K562 (cell line): ENCODE data around the gene FYTTD1. TPM values are rescaled to one million over a fixed set of nuclear protein-coding genes. Genes with fewer than 3 reads are reported as not detected.
A peak's percentile ranks its signal among the peaks of the same experiment; 100 is the strongest.

Experiments used
- ATAC-seq: fragments of 200-7000 bp; cut with Tn5 transposase; 3 replicates; pipeline ENCODE4 v1.9.1; 2020; ENCODE audit warnings: moderate library complexity
- BruUV-seq: library from RNA; stranded (reverse); fragments of 400-500 nt; replicated peaks from 2 replicates; lab custom pipeline; 2021; lab: Mats Ljungman, UMichigan
- CTCF ChIA-PET: fragments of 300-600 bp; formaldehyde crosslinking; extraction: SDS; loops from one replicate; lab custom pipeline; 2021; ENCODE audit warnings: low intra/inter-chr PET ratio; lab: Yijun Ruan, JAX
- POLR2A ChIA-PET: fragments of 300-600, 350-650 bp; sonication (Branson Sonifier 250); formaldehyde crosslinking; extraction: SDS; loops from one replicate; lab custom pipeline; 2021; ENCODE audit warnings: antibody characterized with exemption, inconsistent platforms; lab: Yijun Ruan, JAX
- DNase-seq, 4 experiments: peaks; one replicate each; pipeline versions ENCODE4 v3.0.0 to v3.0.0-alpha.2; 2011 to 2018; ENCODE audit warnings: low spot score in 3 of 4, mixed read lengths in 3 of 4; ENCODE audit errors: extremely low read depth in 1 of 4
- FAIRE-seq: peaks from 2 replicates; lab custom pipeline; 2011; peaks lifted over from hg19 to GRCh38; lab: Jason Lieb, UNC
- H2AFZ ChIP-seq: 2 replicates; pipeline ENCODE4 v1.6.0; 2011; ENCODE audit warnings: low read depth, low read length, control low read depth, inconsistent platforms
- H3K27ac ChIP-seq: fragments of 200-600 bp; 3 replicates; pipeline ENCODE4 v1.8.0; 2011; ENCODE audit warnings: low read depth, mild to moderate bottlenecking, control low read depth, inconsistent platforms, low read length, moderate library complexity, mixed read lengths; ENCODE audit errors: extremely low read depth
- H3K27me3 ChIP-seq, 2 experiments: fragments of 300-600 bp in 1 of 2; 2 replicates in 1 of 2; 3 replicates in 1 of 2; pipeline versions ENCODE4 v1.6.0 to v1.8.0; 2011; ENCODE audit warnings: inconsistent platforms in 2 of 2, low read length in 2 of 2, mild to moderate bottlenecking in 1 of 2, mixed read lengths in 1 of 2, moderate library complexity in 1 of 2; ENCODE audit not compliant: control insufficient read depth in 2 of 2, insufficient read depth in 2 of 2
- H3K36me3 ChIP-seq: fragments of 300-600 bp; 3 replicates; pipeline ENCODE4 v1.8.0; 2011; ENCODE audit warnings: mild to moderate bottlenecking, low read length, inconsistent platforms; ENCODE audit not compliant: control insufficient read depth, insufficient read depth
- H3K4me1 ChIP-seq, 2 experiments: fragments of 200-600 bp in 1 of 2; replicated peaks in 1 of 2; 2 replicates in 1 of 2; 3 replicates in 1 of 2; pipeline versions ENCODE4 v1.5.1 to v1.8.0; 2011; ENCODE audit warnings: inconsistent platforms in 2 of 2, low read length in 2 of 2, mild to moderate bottlenecking in 1 of 2, mixed read lengths in 1 of 2, moderate library complexity in 1 of 2; ENCODE audit not compliant: control insufficient read depth in 2 of 2, insufficient read depth in 2 of 2
- H3K4me2 ChIP-seq: 2 replicates; pipeline ENCODE4 v1.6.1; 2011; ENCODE audit warnings: low read length, control low read depth, inconsistent platforms, mixed read lengths; ENCODE audit not compliant: insufficient read depth
- H3K4me3 ChIP-seq: fragments of 200-600 bp; sonication (generic), shearing (Covaris generic); 2 replicates; pipeline ENCODE4 v1.5.1; 2016; ENCODE audit warnings: control low read depth, inconsistent platforms
- H3K79me2 ChIP-seq: fragments of 200-600 bp; 3 replicates; pipeline ENCODE4 v1.8.0; 2011; ENCODE audit warnings: low read length, inconsistent platforms; ENCODE audit not compliant: control insufficient read depth, insufficient read depth
- H3K9ac ChIP-seq, 2 experiments: 2 replicates each; pipeline versions ENCODE4 v1.6.0 to v1.6.1; 2011; ENCODE audit warnings: low read depth in 2 of 2, low read length in 2 of 2, control low read depth in 1 of 2, inconsistent platforms in 1 of 2, mild to moderate bottlenecking in 1 of 2, mixed read lengths in 1 of 2; ENCODE audit not compliant: insufficient read depth in 1 of 2
- H3K9me1 ChIP-seq: one replicate; pipeline ENCODE4 v1.6.0; 2011; ENCODE audit warnings: inconsistent platforms, mild to moderate bottlenecking, low read length, moderate library complexity; ENCODE audit not compliant: control insufficient read depth, insufficient read depth
- H3K9me3 ChIP-seq: replicated peaks from 2 replicates; pipeline ENCODE4 v1.5.1; 2011; ENCODE audit warnings: low read depth, low read length, inconsistent platforms; ENCODE audit not compliant: control insufficient read depth, insufficient read depth
- H4K20me1 ChIP-seq: replicated peaks from 2 replicates; pipeline ENCODE4 v1.6.1; 2011; ENCODE audit warnings: low read length, inconsistent platforms, mixed read lengths; ENCODE audit not compliant: control insufficient read depth, insufficient read depth
- CLOCK ChIP-seq: fragments of 250-450 bp; sonication (Bioruptor Pico); IDR thresholded peaks from 2 replicates; pipeline ENCODE4 v1.4.0; 2020; ENCODE audit warnings: mild to moderate bottlenecking, moderate library complexity, borderline replicate concordance
- CSDE1 ChIP-seq, 2 experiments: fragments of 450-650 bp; IDR thresholded peaks; 2 replicates each; pipeline ENCODE4 v1.6.1; 2016; ENCODE audit warnings: mild to moderate bottlenecking in 1 of 2
- E2F8 ChIP-seq: fragments of 450-650 bp; IDR thresholded peaks from 2 replicates; pipeline ENCODE4 v1.7.1; 2018; ENCODE audit warnings: mild to moderate bottlenecking, low read depth; ENCODE audit not compliant: partially characterized antibody
- ELF4 ChIP-seq: fragments of 450-650 bp; formaldehyde crosslinking; IDR thresholded peaks from 2 replicates; pipeline ENCODE4 v1.4.0; 2022; ENCODE audit warnings: missing genetic modification characterization
- ETV6 ChIP-seq, 3 experiments: fragments of 150-350 bp in 1 of 3; sonication (generic) in 1 of 3; formaldehyde crosslinking in 1 of 3; IDR thresholded peaks; 2 replicates each; pipeline versions ENCODE4 v1.6.1 to v1.8.0; 2014 to 2022; ENCODE audit warnings: borderline replicate concordance in 2 of 3, low read depth in 2 of 3, antibody characterized with exemption in 1 of 3, low read length in 1 of 3, mild to moderate bottlenecking in 1 of 3, missing genetic modification reagents in 1 of 3
- FOSL1 ChIP-seq: fragments of 200-800 bp; sonication (Bioruptor generic); conservative IDR thresholded peaks from 2 replicates; pipeline ENCODE4 v1.6.1; 2016; ENCODE audit warnings: missing genetic modification characterization, missing compliant biosample characterization
- HDGF ChIP-seq: fragments of 450-650 bp; IDR thresholded peaks from 2 replicates; pipeline ENCODE4 v1.6.1; 2016
- HNRNPH1 ChIP-seq: fragments of 200-400 bp; formaldehyde crosslinking; optimal IDR thresholded peaks from 2 replicates; pipeline ENCODE3; 2017; ENCODE audit warnings: low read depth, mild to moderate bottlenecking, low read length, moderate library complexity
- L3MBTL2 ChIP-seq: fragments of 450-650 bp; IDR thresholded peaks from 2 replicates; pipeline ENCODE4 v1.6.1; 2016; ENCODE audit warnings: mild to moderate bottlenecking, moderate library complexity
- RBFOX2 ChIP-seq: fragments of 200-400 bp; formaldehyde crosslinking; IDR thresholded peaks from 2 replicates; pipeline ENCODE4 v1.6.1; 2017; ENCODE audit warnings: low read depth, mild to moderate bottlenecking, low read length, moderate library complexity
- RBM34 ChIP-seq: fragments of 200-400 bp; formaldehyde crosslinking; IDR thresholded peaks from 2 replicates; pipeline ENCODE4 v1.6.1; 2018; ENCODE audit warnings: low read length, borderline replicate concordance; ENCODE audit not compliant: insufficient read depth
- SMARCA4 ChIP-seq: fragments of 450-650 bp; IDR thresholded peaks from 2 replicates; pipeline ENCODE4 v1.6.1; 2016
- SP1 ChIP-seq: sonication (generic); formaldehyde crosslinking; IDR thresholded peaks from 2 replicates; pipeline ENCODE4 v1.8.1; 2022; ENCODE audit warnings: mild to moderate bottlenecking, missing genetic modification reagents
- SREBF2 ChIP-seq: sonication (generic); formaldehyde crosslinking; IDR thresholded peaks from 2 replicates; pipeline ENCODE4 v1.4.0; 2020; ENCODE audit warnings: mild to moderate bottlenecking, missing genetic modification reagents
- TBP ChIP-seq: optimal IDR thresholded peaks from 2 replicates; pipeline ENCODE3; 2011; ENCODE audit warnings: low read depth, low read length, improper control_type of control experiment
- TOE1 ChIP-seq, 2 experiments: fragments of 450-650 bp in 1 of 2; sonication (generic) in 1 of 2; formaldehyde crosslinking in 1 of 2; IDR thresholded peaks; 2 replicates each; pipeline versions ENCODE4 v1.7.1 to v1.8.0; 2016 to 2022; ENCODE audit warnings: borderline replicate concordance in 2 of 2, mild to moderate bottlenecking in 2 of 2, antibody characterized with exemption in 1 of 2, inconsistent platforms in 1 of 2, low read depth in 1 of 2, missing genetic modification reagents in 1 of 2, moderate library complexity in 1 of 2
- YBX1 ChIP-seq: fragments of 450-650 bp; IDR thresholded peaks from 2 replicates; pipeline ENCODE4 v1.7.1; 2016; ENCODE audit warnings: mild to moderate bottlenecking
- ZNF436 ChIP-seq: fragments of 250-450, 450-650 bp; sonication (Bioruptor Pico); formaldehyde crosslinking; IDR thresholded peaks from 2 replicates; pipeline ENCODE4 v1.7.0; 2020; ENCODE audit warnings: mild to moderate bottlenecking
- WGBS: fragments of 100-300 bp; shearing (Covaris generic); methylation state at CpG from one replicate; pipeline ENCODE4 v1.1.6; 2016; ENCODE audit warnings: low coverage, mixed read lengths; ENCODE audit not compliant: insufficient coverage; ENCODE audit errors: missing lambda C conversion rate; 5-methylcytosine and 5-hydroxymethylcytosine counted together
- in situ Hi-C: fragments of 300-500 bp; cut with MboI; formaldehyde crosslinking; loops from 4 replicates; pipeline ENCODE4 v1.15.0; 2018; ENCODE audit warnings: inconsistent platforms, mixed read lengths
- intact Hi-C: fragments of 100-400 bp; cut with micrococcal nuclease; formaldehyde crosslinking; loops from 2 replicates; pipeline ENCODE4 v1.14.2; 2022
- polyA plus RNA-seq, 8 experiments: library from polyadenylated mRNA; depleted of rRNA in 4 of 8; stranded (reverse) in 5 of 8; unstranded in 3 of 8; fragments of >200 nt; fragmentation: Nextera tagmentation in 2 of 8; fragmentation: Illumina TruSeq in 1 of 8; extraction: Ambion mirVana in 2 of 8; extraction: Trizol in 1 of 8; gene quantifications; 2 replicates each; pipeline versions ENCODE4 v1.2.1 to v1.2.3, GENCODE V29; 2011 to 2014; ENCODE audit warnings: inconsistent platforms in 1 of 8, missing spikeins in 1 of 8
- total RNA-seq, 7 experiments: library from RNA; depleted of rRNA in 6 of 7; stranded (reverse); fragments of >200 nt in 6 of 7; fragmentation: Illumina TruSeq in 2 of 7; extraction: Trizol in 2 of 7; gene quantifications; 2 replicates each; pipeline versions ENCODE4 v1.2.1 to v1.2.3, GENCODE V29; 2011 to 2021; ENCODE audit warnings: low replicate concordance in 1 of 7

The FYTTD1 gene
- total and polyA plus RNA-seq, 9 of the 15 experiments (the other 6 are each of a cell fraction or from before 2014, with no cell fraction given), result 35.7 to 106 (median 76.3) TPM

- Histone ChIP-seq H3K79me2 (peaks cover 12% of the 10 kb centered on the region), H3K27me3 (no peaks in the 10 kb centered on the region), H3K36me3 (no peaks in the 10 kb centered on the region), H3K4me3 (no peak overlapping the region), H3K27ac (peak overlapping the region; percentile 35; the same call in 1 of the 3 replicates), H3K9me1 (no peaks in the 10 kb centered on the region), H3K4me2 (no peak overlapping the region; the same call in 1 of the 2 replicates), H4K20me1 (no peaks in the 10 kb centered on the region; the same call in 1 of the 2 replicates), H3K9ac (no peak overlapping the region), H3K9me3 (no peaks in the 10 kb centered on the region), H3K4me1 (peaks cover 21 to 23% of the 10 kb centered on the region in 2 experiments; a peak in 4 of 5 replicates), H2AFZ (peak overlapping the region; percentile 32; the same call in 1 of the 2 replicates)
- intact Hi-C loops (no loop called here), in situ Hi-C loops (no loop called here)
- FAIRE-seq (no peak), ATAC-seq (no peak), DNase-seq (peak in 1 of 4 experiments; percentile 39)
- ChIA-PET POLR2A (no interaction called here), CTCF (no interaction called here)
- 32% methylated on average over 3 of the region's 3 CpGs for WGBS
- BruUV-seq, result no TSS peak
- TF ChIP-seq ELF4 (CRISPR knock-in tag) (no peak), CSDE1 (IDR thresholded peaks at IDR 0.05) (no peak), HNRNPH1 (no peak), TOE1 (IDR thresholded peaks at IDR 0.05; ENCODE audit: borderline replicate concordance) (no peak), TOE1 (CRISPR knock-in tag; IDR thresholded peaks at IDR 0.05; ENCODE audit: borderline replicate concordance, low read depth) (no peak), RBFOX2 (no peak), YBX1 (no peak), SMARCA4 (peak; percentile 68), L3MBTL2 (peak; percentile 22; the same call in 1 of the 2 replicates), FOSL1 (tag) (peak; percentile 65), E2F8 (no peak), SREBF2 (CRISPR knock-in tag) (no peak), ZNF436 (no peak), CLOCK (CRISPR knock-in tag) (no peak), ETV6 (IDR thresholded peaks at IDR 0.05; ENCODE audit: borderline replicate concordance in 1 of 2, low read depth in 2 of 2, low read length in 1 of 2) (0 out of 4 replicates have a peak, but pooled peaks of 1 of the 2 experiments have one; percentile 16), ETV6 (CRISPR knock-in tag; IDR thresholded peaks at IDR 0.05; ENCODE audit: borderline replicate concordance) (no peak), RBM34 (no peak), HDGF (no peak), TBP (no peak), SP1 (CRISPR knock-in tag) (no peak)
These were observed 3.5 kb upstream of the FYTTD1 start for GRCh38 chr3:197746209-197746608.
